H1 (cell line): ENCODE data around the gene TAC4. TPM values are rescaled to one million over a fixed set of nuclear protein-coding genes. Genes with fewer than 3 reads are reported as not detected.

Experiments used
- ATF2 ChIP-seq: IDR thresholded peaks from 2 replicates; pipeline ENCODE4 v1.6.1; 2012; ENCODE audit warnings: low read length, inconsistent platforms
- BCL11A ChIP-seq, 2 experiments: IDR thresholded peaks; one replicate each; pipeline ENCODE4 v1.6.1; 2011; ENCODE audit warnings: low read depth in 2 of 2, low read length in 2 of 2, mild to moderate bottlenecking in 2 of 2
- GTF2F1 ChIP-seq: IDR thresholded peaks from 2 replicates; pipeline ENCODE4 v1.6.1; 2012; ENCODE audit warnings: low read depth, low read length, improper control_type of control experiment, borderline replicate concordance
- HDAC6 ChIP-seq: IDR thresholded peaks from one replicate; pipeline ENCODE4 v1.7.1; 2012; ENCODE audit warnings: low read depth, mild to moderate bottlenecking, inconsistent platforms, low read length, moderate library complexity
- SIN3A ChIP-seq, 2 experiments: IDR thresholded peaks in 1 of 2; conservative IDR thresholded peaks in 1 of 2; 2 replicates each; pipeline ENCODE4 v1.6.1; 2011 to 2012; ENCODE audit warnings: low read length in 2 of 2, improper control_type of control experiment in 1 of 2, low read depth in 1 of 2, mild to moderate bottlenecking in 1 of 2
- SIX5 ChIP-seq: IDR thresholded peaks from 2 replicates; pipeline ENCODE4 v1.6.1; 2011; ENCODE audit warnings: mild to moderate bottlenecking, low read depth, low read length
- TAF1 ChIP-seq: IDR thresholded peaks from 2 replicates; pipeline ENCODE4 v1.6.1; 2011; ENCODE audit warnings: mild to moderate bottlenecking, low read depth, low read length
- TBP ChIP-seq: IDR thresholded peaks from 2 replicates; pipeline ENCODE4 v1.6.1; 2011; ENCODE audit warnings: low read depth, low read length, improper control_type of control experiment
- polyA plus RNA-seq, 7 experiments: library from polyadenylated mRNA; depleted of rRNA in 3 of 7; stranded (reverse) in 5 of 7; unstranded in 2 of 7; fragments of >200 nt in 5 of 7; fragments of 200-250 nt in 2 of 7; gene quantifications; 1 replicate in 5 of 7; 2 replicates in 1 of 7; 4 replicates in 1 of 7; pipeline versions ENCODE4 v1.2.1 to v1.2.3, GENCODE V29; 2011 to 2013; ENCODE audit warnings: missing spikeins in 2 of 7, mixed read lengths in 2 of 7
- total RNA-seq: library from RNA; stranded (reverse); fragmentation: NEBNext Ultra II Directional; extraction: Animal tissue kit (Norgen Biotek cat#: 25700); gene quantifications from 2 replicates; pipeline ENCODE4 v1.2.1, GENCODE V29; 2021

The TAC4 gene
- total and polyA plus RNA-seq, 2 of the 8 experiments (the other 6 are each of a cell fraction or from before 2014, with no cell fraction given) = 0.15 TPM; not detected in 1

GRCh38 chr17:49873466-49873865 lies 25.6 kb upstream of the TAC4 start (continued):
- TF ChIP-seq HDAC6 = no peak
- TF ChIP-seq GTF2F1 = no peak
- no peak for TF ChIP-seq TAF1
- TF ChIP-seq BCL11A (IDR thresholded peaks at IDR 0.05; ENCODE audit: low read depth in 2 of 2, low read length in 2 of 2) = no peak
- TF ChIP-seq SIN3A (conservative IDR thresholded peaks at IDR 0.05 in 1 of 2, IDR thresholded peaks at IDR 0.05 in 1 of 2; ENCODE audit: low read depth in 1 of 2, low read length in 2 of 2) = no peak
- no peak for TF ChIP-seq TBP
- no peak for TF ChIP-seq SIX5
- TF ChIP-seq ATF2 = no peak
- TF ChIP-seq, all 59 proteins: peak for 0
